HG03066 (cell line): Measurements from ENCODE around the gene NPIPB6.

Experiments
- ATAC-seq: cut with Tn5 transposase; IDR thresholded peaks from one replicate; pipeline ENCODE4 v1.9.1; 2021; ENCODE audit warnings: low read depth; ENCODE audit not compliant: unreplicated experiment

Gene NPIPB6

DNA sequence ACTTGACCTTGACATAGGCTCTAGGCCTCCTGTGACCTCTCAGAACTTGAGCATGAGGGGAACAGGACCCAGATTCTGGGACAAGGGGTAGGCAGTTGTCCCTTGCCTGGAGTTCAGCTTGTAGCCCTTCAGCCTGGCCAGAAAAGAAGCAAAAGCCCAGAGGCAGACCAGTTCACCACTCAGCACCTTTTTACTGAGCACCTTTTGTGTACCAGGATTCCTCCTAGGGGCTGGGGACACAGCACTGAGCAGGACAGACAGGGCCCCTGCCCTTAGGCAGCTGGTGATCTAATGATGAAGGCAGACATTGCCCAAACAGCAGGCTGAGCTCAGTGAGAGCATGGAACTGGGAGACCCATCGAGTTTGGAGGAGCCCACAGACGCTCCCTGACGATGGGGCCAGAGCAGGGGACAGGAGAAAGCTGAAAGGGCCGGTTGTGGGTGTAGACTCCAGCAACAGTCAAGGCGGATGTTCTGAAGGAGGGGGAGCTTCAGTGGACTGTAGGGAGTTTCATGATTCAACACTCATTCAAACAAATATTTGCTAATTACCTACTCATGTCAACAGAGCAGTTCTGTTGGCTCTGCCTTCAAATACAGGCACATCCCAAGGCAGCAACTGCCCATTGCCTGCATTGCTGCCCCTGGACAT is 38.9 kb downstream of the NPIPB6 start:
- no peak for ATAC-seq

DNA sequence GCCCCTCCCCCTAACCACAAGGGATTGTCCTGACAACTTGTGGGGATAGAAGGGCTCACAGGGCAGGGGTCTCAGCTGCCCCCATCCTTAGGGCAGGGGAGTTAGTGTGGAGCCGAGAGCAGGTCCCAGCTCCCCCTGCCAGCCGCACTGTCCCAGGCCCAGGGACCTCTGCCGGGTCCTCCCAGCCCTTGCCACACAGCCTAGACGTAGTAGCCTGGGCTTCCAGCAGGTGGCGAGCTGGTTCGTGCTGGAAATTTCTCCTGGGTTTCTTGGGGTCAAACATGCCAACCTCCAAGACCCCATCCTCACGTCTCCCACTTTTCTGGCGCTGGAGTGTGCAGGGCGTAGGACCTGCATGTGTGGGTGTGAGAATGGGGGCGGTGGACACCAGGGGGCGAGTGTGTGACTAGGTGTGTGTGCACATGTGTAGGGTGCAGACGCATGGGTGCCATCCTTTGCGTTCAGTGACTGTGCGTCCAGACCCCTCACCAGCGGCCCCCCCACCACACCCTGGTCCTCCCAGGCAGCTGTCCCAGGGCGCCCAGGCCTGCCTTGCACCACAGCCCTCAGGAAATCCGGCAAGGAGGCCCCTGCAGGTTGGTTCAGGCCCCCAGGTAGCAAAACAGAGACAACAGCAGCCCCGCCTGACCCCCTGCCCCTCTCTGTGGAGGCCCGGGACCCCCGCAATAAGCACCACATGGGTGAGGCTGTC is 41.5 kb downstream of the NPIPB6 start:
- ATAC-seq, result no peak

DNA sequence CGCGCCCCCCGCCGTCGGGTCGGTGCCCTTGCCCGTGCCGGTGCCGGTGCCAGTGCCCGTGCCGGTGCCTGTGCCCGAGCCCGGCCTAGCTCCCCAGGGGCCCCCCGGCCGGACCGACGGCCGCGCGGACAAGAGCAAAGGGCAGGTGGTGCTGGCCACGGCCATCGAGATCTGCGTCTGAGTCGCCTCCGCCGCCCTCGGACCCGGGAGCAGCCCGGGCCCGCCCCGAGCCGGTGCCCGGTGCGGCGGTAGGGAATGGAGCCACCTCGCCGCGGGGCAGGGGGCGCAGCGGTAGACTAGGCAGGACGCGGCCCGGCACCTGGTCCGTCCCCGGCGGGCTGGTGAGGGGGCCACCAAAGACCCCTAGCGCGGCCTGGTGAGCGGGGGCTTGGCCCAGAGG is 42.6 kb downstream of the NPIPB6 start:
- no peak for ATAC-seq

DNA sequence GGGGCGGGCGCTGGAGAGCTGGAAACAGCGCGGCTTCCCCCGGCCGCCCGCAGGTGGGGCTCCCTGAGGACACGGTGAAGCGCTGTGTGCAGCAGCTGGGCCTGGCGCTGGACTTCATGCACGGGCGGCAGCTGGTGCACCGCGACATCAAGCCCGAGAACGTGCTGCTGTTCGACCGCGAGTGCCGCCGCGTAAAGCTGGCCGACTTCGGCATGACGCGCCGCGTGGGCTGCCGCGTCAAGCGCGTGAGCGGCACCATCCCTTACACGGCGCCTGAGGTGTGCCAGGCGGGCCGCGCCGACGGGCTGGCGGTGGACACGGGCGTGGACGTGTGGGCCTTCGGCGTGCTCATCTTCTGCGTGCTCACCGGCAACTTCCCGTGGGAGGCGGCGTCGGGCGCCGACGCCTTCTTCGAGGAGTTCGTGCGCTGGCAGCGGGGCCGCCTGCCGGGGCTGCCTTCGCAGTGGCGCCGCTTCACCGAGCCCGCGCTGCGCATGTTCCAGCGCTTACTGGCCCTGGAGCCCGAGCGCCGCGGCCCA is 43.2 kb downstream of the NPIPB6 start:
- ATAC-seq, result no peak

DNA sequence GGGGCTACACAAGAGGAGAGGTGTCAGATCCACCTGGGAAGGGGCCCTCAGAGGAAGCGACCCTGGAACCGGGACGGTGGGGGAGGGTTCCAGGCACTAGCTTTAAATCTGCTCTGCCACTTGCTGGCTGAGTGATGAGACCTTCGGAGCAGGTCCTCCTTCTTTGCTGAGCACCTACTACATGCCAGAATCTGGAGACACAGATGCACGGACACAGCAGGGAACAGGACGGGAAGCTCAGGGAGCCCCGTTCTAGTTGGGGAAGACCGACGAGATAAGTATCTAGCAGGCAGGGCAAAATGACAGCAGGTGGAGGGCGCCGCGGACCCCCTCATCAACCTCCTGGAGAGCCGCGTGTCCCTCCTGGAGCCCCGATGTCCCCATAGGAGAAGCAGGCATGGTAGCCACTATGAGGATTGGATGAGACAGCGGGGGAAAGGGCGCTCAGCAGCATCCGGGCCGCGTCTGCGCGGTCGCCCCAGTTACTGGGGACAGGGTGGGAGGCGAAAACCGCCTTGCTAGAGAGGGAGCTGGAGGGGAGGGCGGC is 43.8 kb downstream of the NPIPB6 start:
- ATAC-seq, result no peak

DNA sequence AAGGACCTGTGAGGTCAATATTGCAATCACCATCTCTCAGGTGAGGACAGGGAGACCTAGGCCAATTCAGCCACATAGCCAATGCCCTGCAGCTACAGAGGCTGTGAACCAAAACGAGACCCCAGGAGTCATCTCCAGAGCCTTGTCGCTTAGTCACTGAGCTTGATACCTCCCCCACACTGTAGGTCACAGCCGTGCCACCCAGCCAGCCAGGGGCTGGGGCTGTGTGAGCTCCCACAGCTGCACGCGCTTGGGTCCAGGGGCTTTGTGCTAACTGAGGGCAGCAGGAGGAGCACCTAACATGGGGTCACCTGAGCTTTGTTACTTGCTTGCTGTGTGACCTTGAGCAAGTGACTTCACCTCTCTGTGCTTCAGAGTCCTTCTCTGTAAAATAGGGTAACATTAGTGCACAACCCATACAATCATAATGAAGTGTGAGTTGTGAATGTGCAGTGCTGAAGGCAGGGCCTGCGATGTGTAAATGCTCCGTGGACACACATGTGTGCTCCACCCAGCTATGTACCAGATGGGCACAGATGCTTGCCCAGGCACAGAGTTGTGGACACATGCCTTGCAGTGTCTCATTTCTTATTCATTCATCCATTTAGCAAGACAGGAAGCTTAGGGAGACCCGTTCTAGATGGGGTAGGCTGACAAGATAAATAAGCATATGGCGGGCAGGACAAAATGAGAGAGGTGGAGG is 45.1 kb downstream of the NPIPB6 start:
- ATAC-seq, result no peak

DNA sequence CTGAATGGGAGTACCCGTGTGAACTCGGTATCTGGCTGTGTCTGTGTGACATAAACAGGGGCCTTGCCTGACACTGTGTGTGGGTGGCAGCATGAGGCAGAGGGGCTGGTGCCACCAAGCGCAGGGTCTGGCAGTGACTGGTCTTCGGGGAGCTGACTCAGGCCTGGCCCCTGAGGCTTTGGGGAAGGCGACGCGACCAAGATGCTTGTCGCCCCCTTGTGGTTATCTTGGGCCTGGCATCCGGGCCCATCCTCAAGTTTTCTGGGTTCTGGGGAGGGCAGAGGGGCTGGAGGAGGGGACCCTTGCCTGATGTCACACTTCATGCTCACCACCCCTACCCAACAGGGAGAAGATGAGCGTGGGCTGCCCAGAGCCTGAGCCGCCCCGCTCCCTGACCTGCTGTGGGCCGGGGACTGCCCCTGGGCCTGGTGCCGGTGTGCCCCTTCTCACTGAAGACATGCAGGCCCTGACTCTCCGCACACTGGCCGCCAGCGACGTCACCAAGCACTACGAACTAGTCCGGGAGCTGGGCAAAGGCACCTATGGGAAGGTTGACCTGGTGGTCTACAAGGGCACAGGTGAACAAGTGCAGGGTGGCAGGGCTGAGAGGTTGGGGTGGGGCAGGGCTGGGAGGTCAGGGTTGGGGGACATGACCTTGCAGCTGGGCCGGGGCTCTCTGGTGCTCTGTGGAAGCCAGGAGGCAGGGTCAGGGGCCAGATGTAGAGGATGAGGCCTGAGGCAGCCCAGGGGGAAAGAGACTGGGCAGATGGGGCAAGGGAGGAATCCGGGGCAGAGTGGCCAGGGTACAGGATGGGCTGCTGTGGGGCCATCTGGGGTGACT is 46.0 kb downstream of the NPIPB6 start:
- ATAC-seq, result no peak

DNA sequence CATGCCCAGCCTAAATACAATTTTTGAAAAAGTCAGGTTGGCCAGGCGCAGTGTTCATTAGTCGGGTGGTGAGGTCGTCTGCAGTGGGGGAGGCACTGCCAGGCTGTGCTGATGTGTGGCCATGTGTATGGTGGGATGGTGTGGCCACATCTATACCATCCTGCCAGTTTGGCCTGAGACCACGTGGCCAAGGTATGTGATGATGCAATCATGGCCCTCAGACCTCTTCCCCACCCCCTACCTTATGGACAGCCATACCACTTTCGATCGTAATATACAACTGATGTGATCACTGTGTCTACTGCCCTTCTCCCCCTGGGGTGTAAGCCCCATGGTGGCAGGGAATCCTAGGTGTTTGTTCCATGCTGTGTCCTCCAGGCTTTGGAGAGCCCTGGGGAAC is 47.3 kb downstream of the NPIPB6 start:
- ATAC-seq, result no peak

DNA sequence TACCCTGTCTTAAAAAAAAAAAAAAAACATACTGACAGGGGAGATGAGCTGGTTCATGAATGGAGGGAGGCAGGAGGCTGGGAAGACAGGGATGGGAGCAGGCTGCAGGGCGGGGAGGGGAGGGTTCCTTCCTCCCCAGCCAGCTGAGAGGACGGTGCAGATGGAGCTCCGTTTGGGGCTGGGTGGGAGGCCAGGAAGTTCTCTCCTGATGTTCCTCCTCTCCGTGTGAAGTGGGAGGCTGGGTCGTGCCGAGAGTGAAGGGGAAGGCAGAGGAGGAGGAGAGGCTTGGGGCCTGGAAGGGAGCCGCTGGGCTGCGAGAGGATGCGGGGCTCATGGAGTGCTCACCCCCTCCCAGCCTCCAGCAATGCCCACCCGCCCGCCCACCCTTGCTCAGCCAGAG is 49.7 kb downstream of the NPIPB6 start:
- no peak for ATAC-seq

DNA sequence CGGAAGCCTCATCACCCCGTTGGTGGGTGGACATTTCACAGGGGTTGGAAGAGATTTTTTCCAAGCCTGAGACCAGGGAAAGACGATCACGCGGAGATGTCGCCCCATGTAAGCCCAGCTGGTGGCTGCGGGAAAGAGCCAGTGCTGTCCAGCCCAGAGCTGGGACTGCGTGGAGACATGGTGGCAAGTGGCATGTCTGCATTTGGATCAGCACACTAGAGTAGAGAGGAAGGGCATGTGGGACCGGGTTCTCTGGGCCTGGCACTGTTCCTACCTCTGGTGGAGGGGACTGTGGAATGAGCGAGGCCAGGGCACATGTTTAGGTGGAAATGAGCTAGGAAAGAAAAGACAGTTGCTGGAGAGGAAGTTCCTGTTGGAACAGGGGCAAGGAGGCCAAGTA is 51.0 kb downstream of the NPIPB6 start:
- ATAC-seq, result no peak

DNA sequence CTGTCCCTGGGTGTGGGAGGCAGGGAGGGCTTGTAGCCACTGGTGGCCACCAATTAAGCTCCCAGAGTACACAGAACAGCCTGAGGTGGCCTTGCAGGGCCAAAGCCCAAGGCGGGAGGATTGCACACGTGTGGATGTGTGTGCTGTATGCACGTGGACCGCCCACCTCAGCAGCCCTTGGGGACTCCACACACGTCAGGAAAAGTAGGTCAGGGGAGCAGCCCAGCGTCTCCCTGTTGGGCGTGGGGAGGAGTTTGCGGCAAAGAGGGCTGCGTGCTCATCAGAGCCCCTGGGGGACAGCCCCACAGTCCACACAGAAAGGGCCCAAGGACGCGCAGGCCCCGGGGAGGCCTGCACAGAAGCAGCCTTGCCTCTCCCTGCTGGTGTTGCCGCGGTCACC is 51.4 kb downstream of the NPIPB6 start:
- no peak for ATAC-seq

DNA sequence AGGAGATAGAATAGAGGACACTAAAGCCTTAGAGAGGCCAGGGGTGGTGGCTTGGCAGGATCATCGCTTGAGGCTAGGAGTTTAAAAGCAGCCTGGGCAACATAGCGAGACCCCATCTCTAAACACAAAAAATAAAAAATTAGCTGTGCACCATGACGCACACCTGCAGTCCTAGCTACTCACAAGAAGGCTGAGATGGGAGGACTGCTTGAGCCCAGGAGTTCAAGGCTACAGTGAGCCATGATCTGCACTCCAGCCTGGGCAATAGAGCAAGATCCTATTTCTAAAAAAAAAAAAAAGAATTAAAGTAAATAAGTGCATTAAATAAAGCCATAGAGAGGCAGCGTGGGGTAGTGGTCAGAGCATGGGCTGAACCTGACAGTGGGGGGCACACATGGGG is 51.9 kb downstream of the NPIPB6 start:
- no peak for ATAC-seq

DNA sequence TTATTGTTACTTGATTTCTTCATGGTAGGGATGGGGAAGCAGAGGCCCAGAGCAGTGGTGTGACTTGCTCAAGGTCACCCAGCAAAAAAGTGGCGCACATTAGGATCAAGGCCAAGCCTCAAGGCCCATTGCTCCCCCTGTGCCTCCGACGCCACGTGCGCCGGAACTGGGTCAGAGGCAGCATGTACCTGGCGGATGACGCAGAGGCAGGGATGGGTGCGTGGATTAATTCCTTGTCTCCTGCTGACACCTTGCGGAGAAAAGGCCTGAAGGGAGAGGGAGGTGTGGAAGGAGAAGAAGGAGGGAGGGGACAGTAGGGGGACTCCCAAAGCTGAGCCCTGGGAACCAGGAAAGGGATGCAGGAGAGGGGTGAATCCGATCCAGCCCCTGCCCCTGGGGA is 52.5 kb downstream of the NPIPB6 start:
- ATAC-seq, result no peak

DNA sequence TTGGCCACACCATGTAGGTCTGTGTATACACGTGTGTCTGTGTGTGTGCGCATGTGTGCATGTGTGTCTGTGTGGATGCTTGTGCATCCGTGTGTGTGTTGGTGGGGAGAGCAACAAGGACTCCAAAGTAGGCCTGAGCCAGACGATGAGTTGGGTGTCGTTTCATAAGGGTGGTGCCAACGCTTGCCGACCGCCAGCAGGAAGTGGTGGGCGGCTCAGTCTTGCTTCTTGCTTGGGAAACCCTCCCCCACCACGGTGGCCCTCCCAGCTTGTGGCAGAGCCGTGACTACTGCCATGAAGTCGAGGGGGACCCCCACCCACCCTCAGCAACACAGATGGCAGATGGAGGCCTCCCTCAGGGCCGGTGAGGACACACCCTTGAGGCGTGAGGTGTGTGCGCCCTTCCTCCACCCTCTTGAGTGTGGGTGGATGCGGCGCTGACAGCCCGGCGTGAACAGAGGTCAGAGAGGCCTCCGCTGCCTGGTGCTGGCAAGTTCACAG is 53.4 kb downstream of the NPIPB6 start:
- no peak for ATAC-seq

DNA sequence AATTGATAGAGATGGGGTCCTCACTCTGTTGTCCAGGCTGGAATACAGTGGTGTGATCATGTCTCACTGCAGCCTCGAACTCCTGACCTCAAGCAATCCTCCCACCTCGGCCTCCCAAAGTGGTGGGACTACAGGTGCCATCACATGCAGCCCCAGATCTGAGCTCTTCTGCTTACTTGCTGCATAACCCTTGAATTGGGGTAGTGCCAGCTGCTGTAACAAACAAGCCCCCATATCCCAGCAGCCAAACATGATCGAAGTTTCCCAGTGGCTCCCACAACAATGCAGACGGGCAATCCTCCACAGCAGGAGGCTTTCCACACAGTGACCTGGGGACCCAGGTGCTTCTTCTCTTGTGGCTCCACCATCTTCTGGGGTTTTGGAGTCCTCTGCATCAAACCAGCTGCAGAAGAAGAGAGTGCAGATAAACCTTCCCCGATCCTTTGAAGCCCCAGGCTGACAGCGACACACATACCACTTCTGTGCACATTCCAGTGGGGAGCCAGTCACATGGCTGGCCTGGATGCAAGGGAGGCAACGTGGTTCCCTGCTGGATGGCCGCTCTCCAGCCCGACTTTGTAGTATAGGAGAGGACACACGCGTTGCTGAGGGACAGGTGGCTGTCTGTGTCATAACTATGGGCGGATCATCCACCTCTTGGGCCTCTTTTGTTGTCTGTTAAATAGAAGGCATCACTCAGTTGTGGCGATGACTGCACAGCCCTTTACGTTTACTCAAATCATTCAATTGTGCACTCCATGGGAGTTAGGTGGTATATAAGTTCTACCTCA is 54.3 kb downstream of the NPIPB6 start:
- no peak for ATAC-seq

DNA sequence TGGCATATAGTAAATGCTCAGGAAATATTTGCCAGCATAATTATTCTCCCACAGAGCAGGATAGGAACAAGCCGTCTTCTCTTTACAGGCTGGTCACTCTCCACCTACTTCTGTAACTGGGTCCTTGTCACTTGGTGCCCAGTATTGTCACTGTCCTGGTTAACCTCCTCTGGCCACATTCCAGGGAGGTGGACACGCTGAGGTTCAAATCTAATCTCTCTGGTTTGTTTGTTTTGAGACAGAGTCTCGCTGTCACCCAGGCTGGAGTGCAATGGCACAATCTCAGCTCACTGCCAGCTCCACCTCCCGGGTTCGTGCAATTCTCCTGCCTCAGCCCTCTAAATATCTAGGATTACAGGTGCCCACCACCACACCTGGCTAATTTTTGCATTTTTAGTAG is 55.4 kb downstream of the NPIPB6 start:
- no peak for ATAC-seq

DNA sequence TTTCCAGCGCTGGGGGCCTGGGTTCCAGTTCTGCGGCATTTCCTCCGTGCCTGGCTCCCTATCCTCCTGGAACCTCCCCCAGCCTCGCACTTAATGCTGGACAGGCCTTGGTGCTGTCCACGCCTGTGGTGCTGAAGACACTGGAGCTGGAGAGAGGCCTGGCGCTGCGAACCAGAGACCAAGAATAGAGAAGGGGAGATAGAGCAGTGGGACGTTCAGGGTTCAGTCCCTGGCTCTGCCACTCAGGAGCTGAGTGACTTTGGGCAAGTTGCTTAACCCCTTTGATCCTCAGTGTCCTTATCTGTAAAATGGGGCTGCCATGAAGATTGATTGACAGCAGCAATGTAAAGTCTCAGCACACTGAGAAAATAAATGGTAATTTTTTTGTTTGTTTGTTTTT is 59.1 kb downstream of the NPIPB6 start:
- ATAC-seq, result no peak

DNA sequence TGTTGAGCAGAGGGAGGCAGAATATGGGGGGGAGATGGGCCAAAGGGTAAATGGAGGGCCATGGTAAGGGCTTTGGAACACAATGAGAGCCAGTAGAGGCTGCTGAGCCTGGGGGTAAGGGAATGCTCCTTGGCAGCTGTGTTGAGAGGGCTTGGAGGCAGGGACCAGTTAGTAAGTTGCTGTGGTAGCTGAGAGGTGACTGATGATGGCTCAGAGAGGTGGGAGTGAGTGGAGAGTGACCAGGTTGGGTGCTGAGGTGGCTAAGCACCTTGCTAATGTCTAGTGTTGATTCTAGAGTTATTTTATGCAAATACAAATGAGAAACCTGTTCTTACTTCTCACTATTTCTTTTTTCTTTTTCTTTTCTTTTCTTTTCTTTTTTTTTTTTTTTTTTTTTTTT is 60.2 kb downstream of the NPIPB6 start:
- no peak for ATAC-seq

DNA sequence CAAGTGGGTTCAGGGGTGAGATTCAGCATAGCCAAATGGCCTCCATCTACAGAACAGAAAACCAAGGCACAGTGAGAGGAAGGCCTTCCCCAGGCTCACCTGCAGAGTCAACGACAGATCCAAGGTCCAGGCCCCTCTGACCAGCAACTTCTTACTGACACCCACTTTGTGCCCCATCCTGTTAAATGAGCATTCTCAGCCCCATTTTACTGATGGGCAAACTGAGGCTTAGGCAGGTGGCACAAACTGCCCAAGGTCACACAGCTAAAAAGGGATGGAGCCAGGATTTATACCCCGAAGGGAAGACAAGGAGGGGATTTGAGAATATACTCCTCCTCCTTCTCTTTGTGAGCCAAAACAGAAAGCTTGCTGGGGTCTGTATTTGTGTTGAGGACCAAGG is 61.7 kb downstream of the NPIPB6 start:
- ATAC-seq, result no peak

DNA sequence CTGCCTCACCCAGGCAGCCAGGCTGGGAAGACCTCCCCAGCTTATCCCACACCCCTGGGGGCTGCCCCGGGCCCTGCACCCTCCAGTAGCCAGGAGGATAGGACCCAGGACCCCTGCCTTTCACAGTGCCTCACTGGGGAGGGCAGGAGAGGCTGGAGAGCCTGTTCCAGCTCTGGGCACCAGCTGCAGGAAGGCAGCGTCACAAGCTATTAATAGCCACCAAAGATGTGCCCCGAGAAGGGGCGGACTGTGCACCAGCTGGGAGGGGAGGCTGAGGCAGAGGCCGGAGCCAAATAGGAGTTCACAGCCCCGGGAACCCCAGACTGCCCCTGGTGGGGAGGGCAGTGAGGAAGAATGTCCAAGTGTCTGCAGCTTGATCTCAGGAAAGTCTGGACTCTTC is 62.2 kb downstream of the NPIPB6 start:
- ATAC-seq, result no peak
